ENCODE results near the gene TENT4B. TPM values are rescaled to one million over a fixed set of nuclear protein-coding genes. Genes with fewer than 3 reads are reported as not detected.

Gene TENT4B
- total RNA-seq, 4 donors from 2014 or later = 10.7 to 30.5 (median 24.7) TPM

- peak overlapping the region in 1 of 4 donors; percentile 31 for H3K27ac ChIP-seq
- no peak for DNase-seq
- H3K27me3 ChIP-seq = no peaks in the 10 kb centered on the region
- H3K4me3 ChIP-seq = peak overlapping the region; percentile 48 to 77 (median 72)
- no peak for TF ChIP-seq POLR2A (IDR thresholded peaks at IDR 0.05)
- TF ChIP-seq CTCF (IDR thresholded peaks at IDR 0.05) = no peak
- peaks cover 0 to 16% (median 5%) of the 10 kb centered on the region in 4 donors for H3K4me1 ChIP-seq
- no peaks in the 10 kb centered on the region for H3K9me3 ChIP-seq
- H3K36me3 ChIP-seq = no peaks in the 10 kb centered on the region
Observed at GRCh38 chr16:50246299-50247122, 93.4 kb downstream of the TENT4B start.

GRCh38 chr16:50247123-50247905 is 94.2 kb downstream of the TENT4B start:
- DNase-seq = no peak
- H3K27ac ChIP-seq = no peak overlapping the region
- H3K27me3 ChIP-seq = no peaks in the 10 kb centered on the region
- H3K4me1 ChIP-seq = peaks cover 0 to 16% (median 5%) of the 10 kb centered on the region in 4 donors
- no peak for TF ChIP-seq POLR2A (IDR thresholded peaks at IDR 0.05)
- no peak for TF ChIP-seq CTCF (IDR thresholded peaks at IDR 0.05)
- no peaks in the 10 kb centered on the region for H3K9me3 ChIP-seq
- H3K4me3 ChIP-seq = no peak overlapping the region
- H3K36me3 ChIP-seq = no peaks in the 10 kb centered on the region

GRCh38 chr16:50247906-50248608 is 95.0 kb downstream of the TENT4B start:
- TF ChIP-seq CTCF (IDR thresholded peaks at IDR 0.05) = no peak
- no peak for TF ChIP-seq POLR2A (IDR thresholded peaks at IDR 0.05)
- H3K27me3 ChIP-seq = no peaks in the 10 kb centered on the region
- no peaks in the 10 kb centered on the region for H3K9me3 ChIP-seq
- H3K4me1 ChIP-seq = peaks cover 0 to 16% (median 5%) of the 10 kb centered on the region in 4 donors
- no peak overlapping the region for H3K4me3 ChIP-seq
- no peaks in the 10 kb centered on the region for H3K36me3 ChIP-seq
- no peak overlapping the region for H3K27ac ChIP-seq
- no peak for DNase-seq

- H3K4me3 ChIP-seq = no peak overlapping the region
- no peaks in the 10 kb centered on the region for H3K9me3 ChIP-seq
- peaks cover 0 to 16% (median 5%) of the 10 kb centered on the region in 4 donors for H3K4me1 ChIP-seq
- no peaks in the 10 kb centered on the region for H3K36me3 ChIP-seq
- TF ChIP-seq CTCF (IDR thresholded peaks at IDR 0.05) (no peak), POLR2A (IDR thresholded peaks at IDR 0.05) (no peak)
- no peak overlapping the region for H3K27ac ChIP-seq
- no peaks in the 10 kb centered on the region for H3K27me3 ChIP-seq
- no peak for DNase-seq
Observed at GRCh38 chr16:50248845-50249244, 95.7 kb downstream of the TENT4B start.

- H3K4me3 ChIP-seq = no peak overlapping the region
- peak in 2 of 3 donors; percentile 42 to 47 for DNase-seq
- H3K4me1 ChIP-seq = peaks cover 0 to 6% (median under 1%) of the 10 kb centered on the region in 4 donors
- H3K27ac ChIP-seq = no peak overlapping the region
- no peaks in the 10 kb centered on the region for H3K27me3 ChIP-seq
- no peak for TF ChIP-seq POLR2A (IDR thresholded peaks at IDR 0.05)
- TF ChIP-seq CTCF (IDR thresholded peaks at IDR 0.05) = no peak
- H3K9me3 ChIP-seq = no peaks in the 10 kb centered on the region
- no peaks in the 10 kb centered on the region for H3K36me3 ChIP-seq
Observed at GRCh38 chr16:50251375-50252081, 98.4 kb downstream of the TENT4B start.

Data from Peyer's patch (tissue), 4 donors.